K562 (cell line): ENCODE data around the gene FAHD2A. TPM values are rescaled to one million over a fixed set of nuclear protein-coding genes. Genes with fewer than 3 reads are reported as not detected.
A peak's percentile ranks its signal among the peaks of the same experiment; 100 is the strongest.

ENCODE experiments used
- ARHGAP35 ChIP-seq: fragments of 450-650 bp; IDR thresholded peaks from 2 replicates; pipeline ENCODE4 v1.6.1; 2018; ENCODE audit not compliant: partially characterized antibody
- CHD4 ChIP-seq: fragments of 200-600 bp; sonication (generic); IDR thresholded peaks from 3 replicates; pipeline ENCODE4 v1.6.1; 2012; ENCODE audit warnings: low read depth, mild to moderate bottlenecking, mixed read lengths, low read length, inconsistent platforms; ENCODE audit not compliant: insufficient read depth, insufficient replicate concordance, poor library complexity, severe bottlenecking
- MTA2 ChIP-seq: fragments of 450-650 bp; IDR thresholded peaks from 2 replicates; pipeline ENCODE4 v1.6.1; 2016; ENCODE audit warnings: low read depth
- SMC3 ChIP-seq: conservative IDR thresholded peaks from 2 replicates; pipeline ENCODE4 v1.6.1; 2011; ENCODE audit warnings: low read depth, low read length, improper control_type of control experiment; ENCODE audit not compliant: insufficient read depth
- polyA plus RNA-seq, 8 experiments: library from polyadenylated mRNA; depleted of rRNA in 4 of 8; stranded (reverse) in 5 of 8; unstranded in 3 of 8; fragments of >200 nt; fragmentation: Nextera tagmentation in 2 of 8; fragmentation: Illumina TruSeq in 1 of 8; extraction: Ambion mirVana in 2 of 8; extraction: Trizol in 1 of 8; gene quantifications; 2 replicates each; pipeline versions ENCODE4 v1.2.1 to v1.2.3, GENCODE V29; 2011 to 2014; ENCODE audit warnings: inconsistent platforms in 1 of 8, missing spikeins in 1 of 8
- total RNA-seq, 7 experiments: library from RNA; depleted of rRNA in 6 of 7; stranded (reverse); fragments of >200 nt in 6 of 7; fragmentation: Illumina TruSeq in 2 of 7; extraction: Trizol in 2 of 7; gene quantifications; 2 replicates each; pipeline versions ENCODE4 v1.2.1 to v1.2.3, GENCODE V29; 2011 to 2021; ENCODE audit warnings: low replicate concordance in 1 of 7
- TF ChIP-seq, protein P1 (sequence below): fragments of 250-450 bp; sonication (Bioruptor Pico); IDR thresholded peaks from 2 replicates; pipeline ENCODE4 v1.8.0; 2022; ENCODE audit warnings: inconsistent platforms, mild to moderate bottlenecking, moderate library complexity, borderline replicate concordance
- TF ChIP-seq, protein P2 (sequence below): fragments of 450-650 bp; formaldehyde crosslinking; conservative IDR thresholded peaks from 2 replicates; pipeline ENCODE4 v1.4.0; 2022; ENCODE audit warnings: mild to moderate bottlenecking, missing genetic modification characterization
- TF ChIP-seq, protein P3 (sequence below): IDR thresholded peaks from 2 replicates; pipeline ENCODE4 v1.6.1; 2011; ENCODE audit warnings: borderline replicate concordance, low read depth, mild to moderate bottlenecking, moderate library complexity, low read length; ENCODE audit not compliant: insufficient read depth, poor library complexity, severe bottlenecking

The FAHD2A gene
- total and polyA plus RNA-seq, 9 of the 15 experiments (the other 6 are each of a cell fraction or from before 2014, with no cell fraction given): 13.8 to 41.0 (median 30.4) TPM

DNA sequence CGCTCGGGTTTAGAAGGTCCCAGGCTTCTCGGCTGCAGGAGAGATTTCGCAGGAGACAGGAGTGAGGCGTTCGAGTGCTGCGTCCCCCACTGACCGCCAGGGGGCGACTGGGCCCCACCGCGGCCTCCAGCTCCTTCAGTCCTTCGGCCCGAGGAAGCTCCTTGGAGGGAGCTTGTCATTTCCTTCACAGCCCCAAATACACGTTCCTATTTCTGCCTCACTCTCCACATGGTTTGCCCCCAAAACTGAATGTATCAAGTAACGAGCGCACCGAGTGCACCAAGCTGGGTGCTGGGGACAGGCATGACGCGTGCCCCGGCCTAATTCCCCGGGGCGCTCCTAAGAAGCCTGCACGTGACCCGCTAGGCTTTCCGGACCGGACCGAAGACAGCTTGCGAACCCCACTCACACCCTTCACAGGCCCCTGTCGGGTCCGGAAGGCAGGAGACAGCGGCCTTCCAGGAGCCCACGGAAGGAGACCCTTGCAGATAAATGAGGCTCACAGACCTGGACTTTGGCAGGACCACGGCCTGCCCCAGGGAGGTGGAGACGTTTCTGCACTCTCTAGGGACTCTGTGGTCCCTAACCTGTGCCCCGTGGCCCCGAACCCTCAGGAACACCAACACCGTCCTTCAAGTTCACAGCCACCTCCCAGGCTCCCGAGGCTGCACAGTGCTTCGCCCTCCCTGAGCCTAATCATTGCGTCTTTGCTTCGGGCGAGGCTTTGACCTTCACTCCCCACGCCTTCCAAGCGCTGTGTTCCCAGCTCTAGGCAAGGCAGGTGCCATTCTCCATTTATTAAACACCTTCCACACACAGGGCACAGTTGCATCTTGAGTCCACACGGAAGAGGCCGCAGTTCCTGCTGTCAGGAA, 13.0 kb upstream of the FAHD2A start (continued):
- TF ChIP-seq, protein P1, sequence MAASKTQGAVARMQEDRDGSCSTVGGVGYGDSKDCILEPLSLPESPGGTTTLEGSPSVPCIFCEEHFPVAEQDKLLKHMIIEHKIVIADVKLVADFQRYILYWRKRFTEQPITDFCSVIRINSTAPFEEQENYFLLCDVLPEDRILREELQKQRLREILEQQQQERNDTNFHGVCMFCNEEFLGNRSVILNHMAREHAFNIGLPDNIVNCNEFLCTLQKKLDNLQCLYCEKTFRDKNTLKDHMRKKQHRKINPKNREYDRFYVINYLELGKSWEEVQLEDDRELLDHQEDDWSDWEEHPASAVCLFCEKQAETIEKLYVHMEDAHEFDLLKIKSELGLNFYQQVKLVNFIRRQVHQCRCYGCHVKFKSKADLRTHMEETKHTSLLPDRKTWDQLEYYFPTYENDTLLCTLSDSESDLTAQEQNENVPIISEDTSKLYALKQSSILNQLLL (CRISPR knock-in tag): no peak
- no peak for TF ChIP-seq ARHGAP35
- peak; percentile 78; the same call in 1 of the 2 replicates for TF ChIP-seq SMC3
- no peak for TF ChIP-seq CHD4
- TF ChIP-seq, protein P2, sequence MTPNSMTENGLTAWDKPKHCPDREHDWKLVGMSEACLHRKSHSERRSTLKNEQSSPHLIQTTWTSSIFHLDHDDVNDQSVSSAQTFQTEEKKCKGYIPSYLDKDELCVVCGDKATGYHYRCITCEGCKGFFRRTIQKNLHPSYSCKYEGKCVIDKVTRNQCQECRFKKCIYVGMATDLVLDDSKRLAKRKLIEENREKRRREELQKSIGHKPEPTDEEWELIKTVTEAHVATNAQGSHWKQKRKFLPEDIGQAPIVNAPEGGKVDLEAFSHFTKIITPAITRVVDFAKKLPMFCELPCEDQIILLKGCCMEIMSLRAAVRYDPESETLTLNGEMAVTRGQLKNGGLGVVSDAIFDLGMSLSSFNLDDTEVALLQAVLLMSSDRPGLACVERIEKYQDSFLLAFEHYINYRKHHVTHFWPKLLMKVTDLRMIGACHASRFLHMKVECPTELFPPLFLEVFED (CRISPR knock-in tag): no peak
- TF ChIP-seq, protein P3, sequence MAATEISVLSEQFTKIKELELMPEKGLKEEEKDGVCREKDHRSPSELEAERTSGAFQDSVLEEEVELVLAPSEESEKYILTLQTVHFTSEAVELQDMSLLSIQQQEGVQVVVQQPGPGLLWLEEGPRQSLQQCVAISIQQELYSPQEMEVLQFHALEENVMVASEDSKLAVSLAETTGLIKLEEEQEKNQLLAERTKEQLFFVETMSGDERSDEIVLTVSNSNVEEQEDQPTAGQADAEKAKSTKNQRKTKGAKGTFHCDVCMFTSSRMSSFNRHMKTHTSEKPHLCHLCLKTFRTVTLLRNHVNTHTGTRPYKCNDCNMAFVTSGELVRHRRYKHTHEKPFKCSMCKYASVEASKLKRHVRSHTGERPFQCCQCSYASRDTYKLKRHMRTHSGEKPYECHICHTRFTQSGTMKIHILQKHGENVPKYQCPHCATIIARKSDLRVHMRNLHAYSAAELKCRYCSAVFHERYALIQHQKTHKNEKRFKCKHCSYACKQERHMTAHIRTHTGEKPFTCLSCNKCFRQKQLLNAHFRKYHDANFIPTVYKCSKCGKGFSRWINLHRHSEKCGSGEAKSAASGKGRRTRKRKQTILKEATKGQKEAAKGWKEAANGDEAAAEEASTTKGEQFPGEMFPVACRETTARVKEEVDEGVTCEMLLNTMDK: peak; percentile 33
- no peak for TF ChIP-seq MTA2
